ENCODE results near the gene NUDT21.
"Not testable (repeated sequence)": the region's sequence is repeated elsewhere in the genome, so short reads cannot be mapped to it uniquely, and the experiment has no call there.

The NUDT21 gene

GRCh38 chr16:56414366-56414765 lies 36.8 kb downstream of the NUDT21 start:
- no peak for DNase-seq

GRCh38 chr16:56413381-56413780 lies 37.8 kb downstream of the NUDT21 start:
- DNase-seq = no peak

GRCh38 chr16:56411624-56412023 lies 39.5 kb downstream of the NUDT21 start:
- no peak for DNase-seq

GRCh38 chr16:56411123-56411522 lies 40.0 kb downstream of the NUDT21 start:
- no peak for DNase-seq

DNA sequence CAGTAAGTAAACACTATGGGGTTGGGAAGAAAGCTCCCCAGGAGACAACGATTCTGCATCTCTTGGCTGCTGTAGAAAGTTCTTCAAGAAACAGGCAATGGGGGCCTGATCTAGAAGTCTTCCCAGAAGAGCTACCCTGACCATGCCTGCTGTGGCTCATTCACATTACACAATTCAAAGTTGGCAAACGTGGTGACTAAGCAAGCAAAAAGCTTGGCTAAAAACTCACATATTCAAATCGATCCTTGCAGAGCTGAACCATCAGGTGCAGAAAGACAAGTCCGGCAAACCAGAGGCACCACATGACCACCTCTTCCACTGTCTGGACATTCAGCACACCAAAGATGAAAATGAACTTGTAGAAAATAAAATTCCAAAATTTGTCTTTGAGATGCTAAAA lies 41.9 kb downstream of the NUDT21 start:
- no peak for DNase-seq

DNA sequence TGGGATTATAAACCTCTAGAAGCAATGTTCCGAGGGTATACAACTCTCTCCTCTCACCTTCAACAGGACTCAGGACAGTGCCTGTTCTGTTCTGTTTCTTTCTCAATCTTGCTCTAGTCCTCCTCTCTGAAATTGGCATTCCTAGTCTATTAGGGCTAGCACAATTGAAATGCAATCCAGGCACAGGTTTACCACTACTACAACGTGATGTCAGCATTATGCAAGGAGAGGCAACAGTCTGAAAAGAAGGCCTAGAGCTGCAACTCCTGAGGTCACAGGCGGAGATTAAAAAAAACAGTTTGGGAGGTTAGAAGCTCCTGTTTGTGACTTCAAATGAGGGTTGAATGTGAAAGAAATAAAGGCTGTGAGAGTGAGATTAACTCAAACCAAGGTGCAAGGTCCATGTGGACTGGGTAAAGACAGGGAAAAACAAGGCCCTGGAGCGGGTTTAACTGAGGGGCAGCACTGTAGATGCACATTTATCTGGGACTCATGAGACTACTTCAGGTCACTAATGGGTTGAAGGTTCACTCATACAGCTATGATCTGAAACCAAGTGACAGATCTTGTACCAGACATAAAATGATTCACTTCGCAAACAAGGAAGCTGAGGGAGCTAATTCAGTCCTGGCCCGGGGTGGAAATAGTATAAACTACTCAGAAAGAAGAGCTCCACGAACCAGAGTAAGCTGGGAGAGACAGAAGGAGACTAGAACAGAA lies 42.6 kb downstream of the NUDT21 start:
- no peak for DNase-seq

GRCh38 chr16:56405977-56406672 lies 45.0 kb downstream of the NUDT21 start:
- DNase-seq = no peak

- no peak for DNase-seq
These were observed 49.6 kb downstream of the NUDT21 start for GRCh38 chr16:56401482-56401881.

DNA sequence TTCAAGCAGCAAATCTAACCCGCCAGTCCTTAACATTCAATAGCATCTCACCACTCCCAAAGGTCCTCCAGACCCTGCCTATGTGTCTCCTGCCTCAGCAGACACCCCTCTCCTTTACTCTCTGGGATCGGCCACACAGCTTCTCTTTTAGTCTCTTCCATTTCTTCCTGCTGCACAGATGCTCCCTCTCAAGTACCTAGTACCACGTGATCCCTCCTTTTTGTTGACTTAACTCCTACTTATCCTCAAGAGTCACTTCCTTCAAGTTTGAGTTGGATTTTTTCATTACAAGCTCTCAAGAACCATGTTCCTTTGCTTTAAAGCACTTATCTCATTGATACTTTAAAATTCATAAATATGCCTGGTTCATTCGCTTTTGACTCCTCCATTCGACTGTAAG lies 50.7 kb downstream of the NUDT21 start:
- no peak for DNase-seq

DNA sequence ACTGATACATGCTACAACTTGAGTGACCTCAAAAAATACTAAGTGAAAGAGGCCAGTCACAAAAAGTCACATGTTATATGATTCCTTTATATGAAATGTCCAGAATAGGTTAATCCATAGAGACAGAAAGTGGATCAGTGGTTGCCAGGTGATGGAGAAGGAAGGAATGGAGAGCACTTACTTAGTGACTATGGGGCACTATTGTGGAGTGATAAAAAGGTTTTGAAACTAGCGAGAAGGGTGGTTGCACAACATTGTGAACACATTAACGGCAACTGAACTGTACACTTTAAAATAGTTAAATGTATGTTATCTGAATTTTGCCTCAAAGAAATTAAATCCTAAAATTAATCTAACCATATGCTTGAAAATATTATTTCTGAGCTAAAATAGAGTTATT lies 51.6 kb downstream of the NUDT21 start:
- no peak for DNase-seq

- DNase-seq = no peak
These were observed 52.1 kb downstream of the NUDT21 start for GRCh38 chr16:56399047-56399446.

DNA sequence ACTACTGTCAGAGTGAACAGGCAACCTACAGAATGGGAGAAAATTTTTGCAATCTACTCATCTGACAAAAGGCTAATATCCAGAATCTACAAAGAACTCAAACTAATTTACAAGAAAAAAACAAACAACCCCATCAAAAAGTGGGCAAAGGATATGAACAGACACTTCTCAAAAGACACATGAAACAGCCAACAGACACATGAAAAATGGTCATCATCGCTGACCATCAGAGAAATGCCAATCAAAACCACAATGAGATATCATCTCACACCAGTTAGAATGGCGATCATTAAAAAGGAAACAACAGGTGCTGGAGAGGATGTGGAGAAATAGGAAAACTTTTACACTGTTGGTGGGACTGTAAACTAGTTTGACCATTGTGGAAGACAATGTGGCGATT lies 54.4 kb downstream of the NUDT21 start:
- not testable (repeated sequence) for DNase-seq

- no peak for DNase-seq
These were observed 61.6 kb downstream of the NUDT21 start for GRCh38 chr16:56389554-56389953.

DNA sequence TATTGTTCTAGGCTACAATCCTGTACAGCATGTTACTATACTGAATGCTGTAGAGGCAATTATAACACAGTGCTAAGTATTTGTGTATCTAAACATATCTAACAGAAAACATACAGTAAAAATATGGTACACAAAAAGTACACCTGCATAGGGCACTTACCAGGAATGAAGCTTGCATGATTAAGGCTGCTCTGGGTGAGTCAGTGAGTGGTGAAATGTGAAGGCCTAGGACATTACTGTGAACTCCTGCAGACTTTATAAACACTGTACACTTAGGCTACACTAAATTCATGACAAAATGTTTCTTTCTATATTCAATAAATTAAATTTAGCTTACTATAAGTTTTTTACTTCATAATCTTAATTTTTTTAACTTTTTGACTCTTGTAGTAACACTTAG lies 62.9 kb downstream of the NUDT21 start:
- DNase-seq = no peak

GRCh38 chr16:56387396-56387795 lies 63.7 kb downstream of the NUDT21 start:
- no peak for DNase-seq

DNA sequence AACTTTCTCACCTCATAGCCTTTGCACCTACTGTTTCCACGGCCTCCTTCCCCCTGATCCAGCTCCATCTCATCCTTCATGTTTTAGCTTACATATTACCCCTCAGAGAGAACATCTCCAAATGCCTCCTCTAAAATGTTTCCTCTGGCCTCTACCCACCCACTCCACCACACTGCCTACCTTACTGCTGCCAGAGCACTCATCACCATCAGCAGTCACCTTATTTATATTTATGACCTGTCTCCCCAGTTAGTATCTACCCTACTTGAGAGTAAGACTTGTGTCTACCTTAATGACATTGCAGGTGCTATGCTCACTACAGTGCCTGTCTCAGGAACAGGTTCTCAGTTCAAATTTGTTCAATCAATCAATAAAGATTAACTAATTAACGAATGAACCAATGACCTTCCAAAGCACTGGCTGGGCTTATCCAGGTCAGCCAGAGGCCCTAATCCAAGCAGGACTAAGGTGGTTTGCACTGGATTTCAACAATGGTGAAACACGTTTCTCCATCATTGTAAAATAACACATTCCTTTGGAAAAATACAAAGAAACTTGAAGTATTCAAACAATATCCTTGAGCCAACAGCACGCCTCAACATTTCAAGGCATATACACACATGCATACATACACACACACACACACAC lies 66.9 kb downstream of the NUDT21 start:
- no peak for DNase-seq

GRCh38 chr16:56382901-56383355 lies 68.2 kb downstream of the NUDT21 start:
- no peak for DNase-seq

GRCh38 chr16:56382459-56382858 lies 68.7 kb downstream of the NUDT21 start:
- no peak for DNase-seq

DNA sequence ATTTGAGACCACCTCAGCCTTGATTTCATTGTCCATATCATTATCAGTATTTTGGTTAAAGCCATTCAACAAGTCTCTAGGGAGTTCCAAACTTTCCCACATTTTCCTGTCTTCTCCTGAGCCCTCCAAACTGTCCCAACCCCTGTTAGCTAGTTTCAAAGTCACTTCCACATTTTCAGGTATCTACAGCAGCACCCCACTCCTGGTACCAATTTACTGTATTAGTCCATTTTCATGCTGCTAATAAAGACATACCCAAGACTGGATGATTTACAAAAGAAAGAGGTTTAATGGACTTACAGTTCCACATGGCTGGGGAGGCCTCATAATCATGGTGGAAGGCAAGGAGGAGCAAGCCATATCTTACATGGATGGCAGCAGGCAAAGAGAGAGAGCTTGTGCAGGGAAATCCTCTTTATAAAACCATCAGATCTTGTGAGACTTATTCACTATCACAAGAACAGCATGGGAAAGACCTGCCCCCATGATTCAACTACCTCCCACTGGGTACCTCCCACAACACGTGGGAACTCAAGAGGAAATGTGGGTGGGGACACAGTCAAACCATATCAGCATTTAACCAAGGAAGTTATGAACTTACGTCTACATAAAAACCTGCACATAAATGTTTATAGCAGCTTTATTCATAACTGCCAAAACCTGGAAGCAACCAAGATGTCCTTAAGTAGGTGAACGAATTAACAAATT lies 70.2 kb downstream of the NUDT21 start:
- DNase-seq = not testable (repeated sequence)

Data from NCI-H748 treated with DMSO at 0.1 percent for 48 hours (cell line).